Upper lobe of left lung (tissue), 6 donors: Measurements from ENCODE around the gene SNX13. TPM values are rescaled to one million over a fixed set of nuclear protein-coding genes. Genes with fewer than 3 reads are reported as not detected.

ENCODE experiments used
- ATAC-seq, 2 donors: fragments of 200-7000 bp; cut with Tn5 transposase; one replicate each; pipeline ENCODE4 v1.9.1; 2022; ENCODE audit warnings: mild to moderate bottlenecking in 2 of 2, moderate library complexity in 2 of 2; ENCODE audit not compliant: low FRiP score in 2 of 2
- DNase-seq, 2 donors: peaks; one replicate each; pipeline ENCODE4 v3.0.0-alpha.2; 2019 to 2020
- H3K27ac ChIP-seq, 4 donors: fragments of 200-600 bp; sonication (generic); one replicate each; pipeline ENCODE4 v1.5.1; 2016 to 2019
- H3K27me3 ChIP-seq, 4 donors: fragments of 200-600 bp; sonication (generic); one replicate each; pipeline ENCODE4 v1.5.1; 2017 to 2019
- H3K36me3 ChIP-seq, 4 donors: fragments of 200-600 bp; sonication (generic); one replicate each; pipeline ENCODE4 v1.5.1; 2016 to 2019
- H3K4me1 ChIP-seq, 4 donors: fragments of 200-600 bp; sonication (generic); one replicate each; pipeline ENCODE4 v1.5.1; 2018 to 2019
- H3K4me3 ChIP-seq, 4 donors: fragments of 200-600 bp; sonication (generic); one replicate each; pipeline ENCODE4 v1.5.1; 2017 to 2019; ENCODE audit warnings: mild to moderate bottlenecking in 2 of 4, moderate library complexity in 1 of 4
- H3K9me3 ChIP-seq, 4 donors: fragments of 200-600 bp; sonication (generic); one replicate each; pipeline ENCODE4 v1.5.1; 2018 to 2019
- CTCF ChIP-seq, 6 experiments: fragments of 450-650 bp in 4 of 6; fragments of 200-600 bp in 2 of 6; sonication (generic) in 2 of 6; IDR thresholded peaks; one replicate each; pipeline ENCODE4 v1.5.1; 2016 to 2019; ENCODE audit warnings: antibody characterized with exemption in 6 of 6
- EP300 ChIP-seq, 4 donors: sonication (generic); formaldehyde crosslinking; IDR thresholded peaks; one replicate each; pipeline ENCODE4 v1.5.1; 2017; ENCODE audit warnings: antibody characterized with exemption in 4 of 4, control low read depth in 2 of 4
- POLR2A ChIP-seq, 4 donors: fragments of 450-650 bp; IDR thresholded peaks; one replicate each; pipeline ENCODE4 v1.5.1; 2016 to 2017; ENCODE audit warnings: antibody characterized with exemption in 4 of 4, mild to moderate bottlenecking in 2 of 4
- POLR2AphosphoS5 ChIP-seq, 2 donors: sonication (generic); formaldehyde crosslinking; IDR thresholded peaks; one replicate each; pipeline ENCODE4 v1.5.1; 2017; ENCODE audit warnings: antibody characterized with exemption in 2 of 2
- WGBS, 2 donors: methylation state at CpG; one replicate each; pipeline ENCODE4 v1.1.5; 2017 to 2018; 5-methylcytosine and 5-hydroxymethylcytosine counted together
- total RNA-seq, 6 donors: library from RNA; depleted of rRNA in 4 of 6; stranded (reverse); fragments of >200 nt in 4 of 6; gene quantifications; one replicate each; pipeline versions ENCODE4 v1.1.0 to v1.2.1, GENCODE V29; 2016 to 2021
- donor health status: DM: no; HTN: no; CAD: no; lungs with moderate emphysema.
- donor health status: DM: no; HTN: yes; CAD: no; lungs with severe emphysema.

Gene SNX13
- total RNA-seq, 6 donors from 2014 or later = 17.1 to 195 (median 53.3) TPM

- TF ChIP-seq CTCF (IDR thresholded peaks at IDR 0.05) (no peak), EP300 (IDR thresholded peaks at IDR 0.05) (no peak), POLR2AphosphoS5 (IDR thresholded peaks at IDR 0.05) (no peak), POLR2A (IDR thresholded peaks at IDR 0.05) (no peak)
- Histone ChIP-seq H3K36me3 (peaks cover 0 to 13% (median 4%) of the 10 kb centered on the region in 4 donors), H3K9me3 (peaks cover 0 to 4% (median 0%) of the 10 kb centered on the region in 4 donors), H3K4me1 (no peaks in the 10 kb centered on the region), H3K4me3 (no peak overlapping the region), H3K27me3 (no peaks in the 10 kb centered on the region), H3K27ac (no peak overlapping the region)
- no peak for DNase-seq
- 100% methylated on average over 1 of the region's 1 CpG for WGBS, 2 donors
- ATAC-seq = no peak
These were observed 84.0 kb downstream of the SNX13 start for GRCh38 chr7:17856251-17856650.

- H3K27ac ChIP-seq = no peak overlapping the region
- no peak for ATAC-seq
- 67 to 90% methylated on average over 1 of the region's 1 CpG for WGBS, 2 donors
These were observed 85.1 kb downstream of the SNX13 start for GRCh38 chr7:17855202-17855601.

GRCh38 chr7:17854261-17855047, 85.8 kb downstream of the SNX13 start:
- no peak for TF ChIP-seq POLR2AphosphoS5 (IDR thresholded peaks at IDR 0.05)
- no peak for TF ChIP-seq POLR2A (IDR thresholded peaks at IDR 0.05)
- no peak for TF ChIP-seq CTCF (IDR thresholded peaks at IDR 0.05)
- TF ChIP-seq EP300 (IDR thresholded peaks at IDR 0.05) = no peak

More at GRCh38 chr7:17855202-17855601, 85.1 kb downstream of the SNX13 start:
- no peaks in the 10 kb centered on the region for H3K4me1 ChIP-seq
- peaks cover 0 to 4% (median 0%) of the 10 kb centered on the region in 4 donors for H3K9me3 ChIP-seq
- peaks cover 0 to 16% (median 4%) of the 10 kb centered on the region in 4 donors for H3K36me3 ChIP-seq
- no peak for DNase-seq
- H3K27me3 ChIP-seq = no peaks in the 10 kb centered on the region
- H3K4me3 ChIP-seq = no peak overlapping the region
- no peak for TF ChIP-seq EP300 (IDR thresholded peaks at IDR 0.05)
- no peak for TF ChIP-seq POLR2A (IDR thresholded peaks at IDR 0.05)
- no peak for TF ChIP-seq CTCF (IDR thresholded peaks at IDR 0.05)
- no peak for TF ChIP-seq POLR2AphosphoS5 (IDR thresholded peaks at IDR 0.05)

GRCh38 chr7:17852361-17852760, 87.9 kb downstream of the SNX13 start:
- H3K9me3 ChIP-seq = peaks cover 0 to 4% (median 0%) of the 10 kb centered on the region in 4 donors
- H3K4me3 ChIP-seq = no peak overlapping the region
- H3K27me3 ChIP-seq = no peaks in the 10 kb centered on the region
- ATAC-seq (no peak), DNase-seq (no peak)
- H3K36me3 ChIP-seq = peaks cover 0 to 28% (median 12%) of the 10 kb centered on the region in 4 donors
- TF ChIP-seq EP300 (IDR thresholded peaks at IDR 0.05) = no peak
- no peak overlapping the region for H3K27ac ChIP-seq
- 100% methylated on average over 1 of the region's 1 CpG for WGBS, 2 donors
- no peaks in the 10 kb centered on the region for H3K4me1 ChIP-seq

More at GRCh38 chr7:17854261-17855047, 85.8 kb downstream of the SNX13 start:
- ATAC-seq = no peak
- no peak for DNase-seq
- Histone ChIP-seq H3K27ac (no peak overlapping the region), H3K4me3 (no peak overlapping the region), H3K4me1 (no peaks in the 10 kb centered on the region), H3K27me3 (no peaks in the 10 kb centered on the region), H3K36me3 (peaks cover 0 to 19% (median 4%) of the 10 kb centered on the region in 4 donors), H3K9me3 (peaks cover 0 to 4% (median 0%) of the 10 kb centered on the region in 4 donors)
- 82 to 86% methylated on average over 3 of the region's 3 CpGs for WGBS, 2 donors

- H3K36me3 ChIP-seq = peaks cover 0 to 29% (median 12%) of the 10 kb centered on the region in 4 donors
- 96 to 97% methylated on average over 3 of the region's 3 CpGs for WGBS, 2 donors
- H3K4me1 ChIP-seq = peaks cover 0 to 6% (median 0%) of the 10 kb centered on the region in 4 donors
- DNase-seq (no peak), ATAC-seq (no peak)
- no peaks in the 10 kb centered on the region for H3K9me3 ChIP-seq
- H3K4me3 ChIP-seq = no peak overlapping the region
- TF ChIP-seq CTCF (IDR thresholded peaks at IDR 0.05) (no peak), POLR2AphosphoS5 (IDR thresholded peaks at IDR 0.05) (no peak), EP300 (IDR thresholded peaks at IDR 0.05) (no peak), POLR2A (IDR thresholded peaks at IDR 0.05) (no peak)
- no peaks in the 10 kb centered on the region for H3K27me3 ChIP-seq
- H3K27ac ChIP-seq = no peak overlapping the region
These were observed 90.8 kb downstream of the SNX13 start for GRCh38 chr7:17849504-17849903.
